HG03571 (cell line): Measurements from ENCODE around the gene FUT6.
"Not testable (repeated sequence)": the region's sequence is repeated elsewhere in the genome, so short reads cannot be mapped to it uniquely, and the experiment has no call there.

Experiments used
- ATAC-seq: cut with Tn5 transposase; IDR thresholded peaks from one replicate; pipeline ENCODE4 v1.9.1; 2021; ENCODE audit not compliant: unreplicated experiment

FUT6 gene

DNA sequence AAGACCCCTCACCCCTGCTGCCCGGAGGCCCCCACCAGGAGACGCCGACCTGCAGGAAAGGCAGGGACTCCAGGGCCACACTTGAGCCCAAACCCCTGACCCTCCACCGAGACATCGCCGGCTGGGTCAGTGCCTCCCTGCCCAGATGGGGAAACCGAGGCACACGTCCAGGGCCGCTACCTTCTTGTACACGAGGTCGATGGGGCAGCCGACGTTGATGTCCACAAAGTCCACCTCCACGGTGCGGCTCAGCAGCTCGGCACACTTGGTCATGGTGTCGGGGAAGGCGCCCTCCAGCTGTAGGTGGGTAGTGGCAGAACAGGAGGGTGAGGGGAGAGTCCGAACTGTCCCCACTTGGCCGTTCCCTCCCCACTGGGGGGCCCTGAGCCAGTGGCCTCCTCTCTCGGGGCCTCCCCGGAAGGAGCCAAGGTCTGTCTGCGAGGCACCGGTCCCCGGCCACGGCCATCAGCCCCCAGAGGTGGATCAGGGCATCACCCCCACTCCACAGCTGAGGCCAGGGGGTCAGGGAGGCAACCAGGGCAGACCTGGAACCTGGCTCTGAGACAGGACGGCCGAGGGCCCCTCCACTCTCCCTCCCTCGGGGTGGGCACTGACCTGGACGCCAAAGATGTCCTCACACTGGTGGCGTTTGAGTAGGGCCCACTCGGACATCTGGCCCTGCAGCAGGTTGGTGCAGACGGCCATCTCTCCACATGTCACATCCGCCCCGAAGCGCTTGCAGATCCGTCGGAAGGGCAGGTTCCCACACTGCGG, 51.9 kb downstream of the FUT6 start:
- ATAC-seq: no peak

DNA sequence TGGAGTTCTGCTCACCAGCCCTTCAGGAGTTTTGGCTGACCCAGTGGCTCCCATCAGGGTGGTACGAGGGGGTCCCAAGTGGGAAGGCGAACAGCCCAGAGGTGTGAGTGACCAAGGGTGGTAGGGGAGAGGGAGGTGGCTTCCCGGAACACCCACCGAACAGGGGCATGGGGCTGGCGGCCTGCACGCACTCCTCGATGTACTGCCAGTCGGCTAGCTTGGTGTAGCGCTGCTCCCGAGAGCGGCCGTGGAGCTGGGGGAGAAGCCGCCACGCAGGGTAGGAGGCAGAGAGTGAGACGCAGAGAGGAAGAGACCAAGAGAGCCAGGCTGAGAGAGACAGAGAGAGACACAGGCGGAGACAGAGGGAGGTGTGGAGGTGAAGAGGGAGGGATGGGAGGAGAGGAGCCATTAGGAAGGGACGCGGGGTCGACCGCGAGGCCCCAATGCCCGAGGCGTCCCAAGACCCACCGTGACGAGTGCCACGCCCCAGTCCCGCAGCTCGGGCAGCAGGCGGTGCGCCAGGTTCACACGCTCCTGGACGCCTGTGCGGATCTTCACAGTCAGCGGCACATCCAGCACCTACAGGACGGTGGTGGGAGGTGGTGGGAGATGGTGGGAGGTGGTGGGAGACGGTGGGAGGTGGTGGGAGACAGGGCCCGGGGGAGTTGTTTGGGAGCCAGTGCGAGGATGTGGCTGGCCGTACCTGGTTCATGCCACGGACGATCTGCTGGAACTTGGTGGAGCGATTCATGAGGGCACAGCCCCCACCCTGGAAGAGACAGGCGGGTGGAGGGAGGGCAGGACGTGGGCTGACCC, 52.7 kb downstream of the FUT6 start:
- no peak for ATAC-seq

DNA sequence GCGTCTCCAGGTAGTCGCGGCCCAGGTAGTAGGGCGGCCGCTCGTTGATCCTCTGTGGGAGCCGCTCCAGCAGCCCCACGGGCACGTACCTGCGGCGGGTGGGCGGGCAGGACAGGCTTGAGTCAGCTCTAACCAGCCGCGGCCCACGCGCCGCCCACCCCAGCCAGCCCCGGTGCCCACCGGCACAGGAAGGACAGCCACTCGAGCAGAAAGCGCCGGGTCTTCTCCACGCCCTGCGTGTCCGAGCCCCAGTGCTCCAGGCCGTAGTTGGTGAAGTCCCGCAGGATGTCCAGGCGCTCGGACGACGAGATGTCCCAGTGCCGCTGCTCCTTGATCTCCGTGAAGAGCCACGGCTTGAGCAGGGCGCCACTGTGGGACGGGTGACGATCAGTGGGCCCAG, 54.1 kb downstream of the FUT6 start:
- no peak for ATAC-seq

DNA sequence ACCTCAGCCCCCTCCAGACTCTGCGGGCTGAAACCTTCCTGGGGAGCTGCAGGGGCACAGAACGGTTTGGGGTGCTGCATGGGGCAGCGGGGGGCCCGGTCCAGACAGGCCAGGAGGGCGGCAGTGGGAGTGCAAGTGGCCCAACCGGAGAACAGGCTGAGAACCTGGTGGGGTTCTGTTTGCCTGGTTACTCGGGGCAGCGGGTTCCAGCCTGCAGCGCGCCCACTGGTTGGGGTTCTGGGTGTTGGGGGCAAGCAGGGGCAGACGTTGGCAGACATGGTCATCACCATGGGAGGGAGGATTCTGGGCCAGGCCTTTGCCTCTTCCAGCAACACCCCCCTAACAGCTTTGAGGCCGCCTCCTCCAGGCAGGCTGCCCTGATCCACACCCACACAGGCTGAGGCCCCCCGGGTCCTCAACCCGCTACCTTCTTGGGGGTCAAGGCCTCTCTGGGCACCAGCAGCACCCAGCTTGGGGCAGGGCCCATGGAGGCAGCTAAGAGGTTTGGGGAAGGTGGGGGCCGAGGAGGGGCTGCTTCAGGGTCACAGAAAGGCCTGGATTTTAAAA, 54.8 kb downstream of the FUT6 start, which contains the start of gene PRR22:
PRR22 (minus strand) TSS at position 166 of the 567 bp plus-strand sequence; CDS start at position 80, 86 bp downstream.
- no peak for ATAC-seq

DNA sequence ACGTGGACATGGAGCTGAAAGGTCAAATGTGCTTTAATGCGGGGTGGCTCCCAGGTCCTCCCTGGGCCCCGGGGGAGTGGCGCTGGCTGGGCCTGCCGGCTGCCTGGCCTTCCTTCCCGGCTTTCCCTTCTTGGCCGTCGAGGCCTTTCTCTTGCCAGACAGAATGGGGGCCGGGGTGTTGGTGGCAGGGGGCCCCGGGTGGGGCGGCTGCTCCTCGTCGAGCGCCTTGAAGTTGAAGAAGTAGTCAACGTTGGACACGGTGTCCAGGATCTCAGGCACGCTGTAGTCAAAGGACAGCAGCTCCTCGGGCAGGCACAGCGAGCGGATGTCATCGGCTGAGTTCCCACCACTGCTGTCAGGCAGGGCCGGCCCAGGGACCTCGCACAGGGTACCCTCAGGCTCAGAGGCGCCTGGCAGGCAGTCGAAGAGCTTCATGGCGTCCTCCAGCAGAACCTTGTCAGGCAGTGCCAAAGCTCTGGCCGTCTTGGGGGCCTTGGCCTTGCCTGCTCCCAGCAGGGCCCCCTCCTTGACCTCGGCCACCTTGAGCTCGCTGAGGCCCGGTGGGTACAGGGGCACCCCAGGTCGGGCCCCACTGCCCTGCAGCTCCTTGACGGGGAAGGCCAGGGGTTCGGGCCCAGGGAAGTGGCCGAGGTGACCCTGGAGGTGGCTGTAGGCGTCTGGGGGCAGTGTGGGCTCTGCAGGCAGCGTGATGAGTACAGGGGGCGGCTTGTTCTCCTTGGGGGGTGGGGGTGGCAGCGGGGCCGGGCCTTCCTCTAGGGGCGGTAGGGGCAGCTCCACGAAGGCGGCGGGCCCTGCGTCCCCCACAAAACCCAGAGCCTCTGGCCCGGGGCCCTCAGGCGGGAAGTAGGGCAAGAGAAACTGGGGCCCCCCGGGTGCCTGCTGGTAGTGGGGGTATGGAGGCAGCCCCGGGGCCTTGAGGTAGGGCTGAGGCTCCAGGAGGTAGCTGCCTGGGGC, 56.3 kb downstream of the FUT6 start:
- ATAC-seq: no peak

DNA sequence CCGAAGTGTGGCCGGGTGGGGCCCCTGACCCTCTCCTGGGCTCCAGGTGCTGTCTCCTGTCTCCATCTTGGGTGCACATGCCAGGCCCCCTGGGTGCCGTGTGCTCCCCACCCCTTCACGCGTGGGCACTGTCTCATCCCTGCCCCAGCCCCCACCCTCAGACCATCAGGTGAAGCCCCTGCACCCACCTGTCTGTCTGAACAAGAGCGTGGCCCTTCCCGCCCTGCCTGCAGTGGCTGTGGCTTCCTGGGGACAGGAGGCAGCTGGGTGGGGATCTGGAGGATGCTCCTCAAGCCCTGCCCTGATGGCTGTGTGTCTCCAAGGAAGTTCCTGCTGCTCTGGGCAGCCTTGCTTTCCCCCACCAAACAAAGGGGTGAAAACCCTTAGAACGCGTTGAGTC, 57.2 kb downstream of the FUT6 start:
- ATAC-seq: no peak

DNA sequence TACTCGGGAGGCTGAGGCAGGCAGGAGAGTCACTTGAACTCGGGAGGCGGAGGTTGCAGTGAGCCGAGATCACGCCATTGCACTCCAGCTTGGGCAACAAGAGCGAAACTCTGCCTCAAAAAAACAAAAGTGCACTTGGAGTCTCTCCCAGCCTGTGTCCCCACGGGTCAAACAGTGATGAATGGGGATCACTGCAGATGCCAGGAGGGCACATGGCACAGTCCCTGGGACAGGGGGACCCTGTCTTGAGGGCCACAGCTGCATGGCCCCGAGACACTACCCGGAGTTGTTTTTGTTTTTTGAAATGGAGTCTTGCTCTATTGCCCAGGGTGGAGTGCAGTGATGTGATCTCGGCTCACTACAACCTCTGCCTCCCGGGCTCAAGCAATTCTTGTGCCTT, 58.6 kb downstream of the FUT6 start:
- not testable (repeated sequence) for ATAC-seq
